Calu3 (cell line): ENCODE results near the gene FIZ1. TPM values are rescaled to one million over a fixed set of nuclear protein-coding genes. Genes with fewer than 3 reads are reported as not detected.
A peak's percentile ranks its signal among the peaks of the same experiment; 100 is the strongest.

Experiments used
- BruUV-seq: library from RNA; stranded (reverse); fragments of 400-500 nt; replicated peaks from 2 replicates; lab custom pipeline; 2021; lab: Mats Ljungman, UMichigan
- CTCF ChIA-PET: fragments of 300-600 bp; sonication (Branson Sonifier 250); formaldehyde crosslinking; loops from one replicate; lab custom pipeline; 2022; ENCODE audit warnings: antibody characterized with exemption; lab: Charles Lee
- DNase-seq: peaks from one replicate; pipeline ENCODE4 v3.0.0; 2022
- H3K27ac Mint-ChIP-seq: one replicate; pipeline ENCODE4 v1.8.0; 2022; ENCODE audit warnings: mixed read lengths; ENCODE audit not compliant: unreplicated experiment
- H3K27me3 Mint-ChIP-seq: one replicate; pipeline ENCODE4 v1.8.0; 2022; ENCODE audit warnings: mixed read lengths; ENCODE audit not compliant: unreplicated experiment
- H3K36me3 Mint-ChIP-seq: one replicate; pipeline ENCODE4 v1.8.0; 2022; ENCODE audit warnings: mild to moderate bottlenecking, moderate library complexity, mixed read lengths; ENCODE audit not compliant: insufficient read depth, unreplicated experiment
- H3K4me1 Mint-ChIP-seq: one replicate; pipeline ENCODE4 v1.8.0; 2022; ENCODE audit warnings: mild to moderate bottlenecking, low read depth, mixed read lengths; ENCODE audit not compliant: unreplicated experiment
- H3K4me3 Mint-ChIP-seq: one replicate; pipeline ENCODE4 v1.8.0; 2022; ENCODE audit warnings: mild to moderate bottlenecking, low read depth, moderate library complexity, mixed read lengths; ENCODE audit not compliant: unreplicated experiment
- H3K9me3 Mint-ChIP-seq: one replicate; pipeline ENCODE4 v1.8.0; 2022; ENCODE audit warnings: low read depth, mixed read lengths; ENCODE audit not compliant: unreplicated experiment
- intact Hi-C: fragments of 100-400 bp; cut with micrococcal nuclease; formaldehyde crosslinking; loops from one replicate; pipeline ENCODE4 v1.10.0; 2022; ENCODE audit not compliant: unreplicated experiment
- total RNA-seq: library from RNA; stranded (reverse); gene quantifications from 2 replicates; pipeline ENCODE4 v1.2.3, GENCODE V29; 2022
- TF ChIP-seq, protein P1 (sequence below): fragments of 200-600 bp; IDR thresholded peaks from one replicate; pipeline ENCODE4 v1.8.0; 2022; ENCODE audit warnings: antibody characterized with exemption; ENCODE audit not compliant: unreplicated experiment

FIZ1 gene
- total RNA-seq, 1 experiment from 2014 or later: 18.6 TPM

- intact Hi-C loops: no loop called here
- H3K27me3 Mint-ChIP-seq: peaks cover 29% of the 10 kb centered on the region
- no peaks in the 10 kb centered on the region for H3K9me3 Mint-ChIP-seq
- TF ChIP-seq, protein P1, sequence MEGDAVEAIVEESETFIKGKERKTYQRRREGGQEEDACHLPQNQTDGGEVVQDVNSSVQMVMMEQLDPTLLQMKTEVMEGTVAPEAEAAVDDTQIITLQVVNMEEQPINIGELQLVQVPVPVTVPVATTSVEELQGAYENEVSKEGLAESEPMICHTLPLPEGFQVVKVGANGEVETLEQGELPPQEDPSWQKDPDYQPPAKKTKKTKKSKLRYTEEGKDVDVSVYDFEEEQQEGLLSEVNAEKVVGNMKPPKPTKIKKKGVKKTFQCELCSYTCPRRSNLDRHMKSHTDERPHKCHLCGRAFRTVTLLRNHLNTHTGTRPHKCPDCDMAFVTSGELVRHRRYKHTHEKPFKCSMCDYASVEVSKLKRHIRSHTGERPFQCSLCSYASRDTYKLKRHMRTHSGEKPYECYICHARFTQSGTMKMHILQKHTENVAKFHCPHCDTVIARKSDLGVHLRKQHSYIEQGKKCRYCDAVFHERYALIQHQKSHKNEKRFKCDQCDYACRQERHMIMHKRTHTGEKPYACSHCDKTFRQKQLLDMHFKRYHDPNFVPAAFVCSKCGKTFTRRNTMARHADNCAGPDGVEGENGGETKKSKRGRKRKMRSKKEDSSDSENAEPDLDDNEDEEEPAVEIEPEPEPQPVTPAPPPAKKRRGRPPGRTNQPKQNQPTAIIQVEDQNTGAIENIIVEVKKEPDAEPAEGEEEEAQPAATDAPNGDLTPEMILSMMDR: no peak
- CTCF ChIA-PET: interaction anchor here (0.7 kb wide), 1 partner anchor 55 kb away, joined by 3 read pairs; no protein-coding TSS in a partner anchor
- no TSS peak for BruUV-seq
- H3K36me3 Mint-ChIP-seq: peaks cover 28% of the 10 kb centered on the region
- no peak overlapping the region for H3K27ac Mint-ChIP-seq
- H3K4me3 Mint-ChIP-seq: no peak overlapping the region
- H3K4me1 Mint-ChIP-seq: peaks cover 10% of the 10 kb centered on the region
- no peak for DNase-seq
These were observed 8.7 kb downstream of the FIZ1 start for GRCh38 chr19:55590617-55591016.

- Mint-ChIP-seq H3K4me1 (peaks cover 15% of the 10 kb centered on the region), H3K27ac (no peak overlapping the region), H3K27me3 (peaks cover 34% of the 10 kb centered on the region), H3K4me3 (no peak overlapping the region), H3K9me3 (no peaks in the 10 kb centered on the region), H3K36me3 (peaks cover 27% of the 10 kb centered on the region)
- intact Hi-C loops: no loop called here
- CTCF ChIA-PET: no interaction called here
- TF ChIP-seq, protein P1: no peak
- no peak for DNase-seq
- no TSS peak for BruUV-seq
These were observed 9.2 kb downstream of the FIZ1 start for GRCh38 chr19:55590109-55590508.

- CTCF ChIA-PET: interaction anchor here (0.9 kb wide), 1 partner anchor 64 kb away, joined by 6 read pairs; no protein-coding TSS in a partner anchor
These were observed 10.6 kb downstream of the FIZ1 start for GRCh38 chr19:55588738-55589137.

DNA sequence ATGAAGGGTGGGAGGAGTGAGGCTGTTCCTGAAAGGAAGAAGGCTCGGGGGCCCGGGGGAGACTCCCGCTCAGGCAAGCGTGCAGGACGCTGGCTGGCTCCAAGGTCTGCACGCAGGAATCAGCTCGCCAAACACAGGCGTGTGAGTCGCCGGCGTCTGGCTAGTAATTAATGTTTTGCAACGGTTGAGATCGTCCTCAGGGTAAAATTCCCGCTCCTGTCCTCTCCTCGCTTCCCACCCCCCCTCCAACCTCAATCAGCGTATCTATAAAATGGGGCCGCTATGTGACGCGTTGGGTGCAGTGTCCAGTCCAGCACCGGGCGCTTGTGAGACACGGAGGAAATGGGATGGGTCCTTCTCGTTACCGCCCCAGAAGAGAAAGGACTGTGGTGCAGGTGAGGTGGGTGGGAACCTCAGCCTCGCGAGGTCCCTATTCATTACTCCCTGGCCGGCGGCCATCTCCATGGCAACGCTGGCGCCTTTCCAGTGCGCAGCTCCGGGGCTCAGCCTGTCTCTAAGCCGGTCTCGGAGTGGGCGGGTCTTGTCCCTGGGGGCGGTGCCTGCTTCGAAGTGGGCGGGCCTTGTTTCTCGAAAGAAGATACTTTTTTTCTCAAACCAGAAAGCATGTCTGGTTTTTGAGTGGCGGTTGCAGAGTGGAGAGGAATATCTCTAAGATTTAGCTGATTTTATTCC is 12.2 kb downstream of the FIZ1 start:
- peak; percentile 99 for DNase-seq
- TF ChIP-seq, protein P1: no peak
- intact Hi-C loops: no loop called here
- Mint-ChIP-seq H3K4me3 (peak overlapping the region; percentile 62), H3K9me3 (no peaks in the 10 kb centered on the region), H3K4me1 (peaks cover 18% of the 10 kb centered on the region), H3K27me3 (peaks cover 39% of the 10 kb centered on the region), H3K27ac (peak overlapping the region; percentile 81), H3K36me3 (peaks cover 20% of the 10 kb centered on the region)
- CTCF ChIA-PET: interaction anchor here (0.7 to 1.4 kb wide), 3 partner anchors 12 to 19 kb away, joined by 4 to 9 read pairs (median 8); partner anchors contain the start of genes FIZ1 and ZNF865
- BruUV-seq: no TSS peak

More at GRCh38 chr19:55588738-55589137, 10.6 kb downstream of the FIZ1 start:
- H3K4me1 Mint-ChIP-seq: peaks cover 17% of the 10 kb centered on the region
- H3K9me3 Mint-ChIP-seq: no peaks in the 10 kb centered on the region
- no peak overlapping the region for H3K4me3 Mint-ChIP-seq
- BruUV-seq: no TSS peak
- no peak overlapping the region for H3K27ac Mint-ChIP-seq
- no peak for DNase-seq
- peaks cover 39% of the 10 kb centered on the region for H3K27me3 Mint-ChIP-seq
- TF ChIP-seq, protein P1: no peak
- intact Hi-C loops: no loop called here
- peaks cover 20% of the 10 kb centered on the region for H3K36me3 Mint-ChIP-seq
